KMS-11 (cell line): Measurements from ENCODE around the gene DCTPP1.

Experiments
- H2AFZ ChIP-seq: fragments of 200-600 bp; sonication (generic); 2 replicates; pipeline ENCODE4 v1.6.1; 2016; ENCODE audit warnings: antibody characterized with exemption, mixed run types, low read depth
- H3K27ac ChIP-seq: fragments of 200-600 bp; sonication (generic); 2 replicates; pipeline ENCODE4 v1.6.1; 2016; ENCODE audit warnings: mild to moderate bottlenecking, mixed run types
- H3K27me3 ChIP-seq: fragments of 200-600 bp; sonication (generic); 2 replicates; pipeline ENCODE4 v1.6.1; 2017; ENCODE audit warnings: mild to moderate bottlenecking, low read depth, mixed run types, moderate library complexity; ENCODE audit not compliant: insufficient read depth
- H3K36me3 ChIP-seq: fragments of 200-600 bp; sonication (generic); 2 replicates; pipeline ENCODE4 v1.6.1; 2017; ENCODE audit warnings: mild to moderate bottlenecking, mixed run types; ENCODE audit not compliant: insufficient read depth
- H3K4me1 ChIP-seq: fragments of 200-600 bp; sonication (generic); 2 replicates; pipeline ENCODE4 v1.6.1; 2016; ENCODE audit warnings: mild to moderate bottlenecking, low read depth, mixed run types; ENCODE audit not compliant: poor library complexity, severe bottlenecking
- H3K4me2 ChIP-seq: fragments of 200-600 bp; sonication (generic); 2 replicates; pipeline ENCODE4 v1.7.0; 2016; ENCODE audit warnings: mild to moderate bottlenecking, mixed run types
- H3K4me3 ChIP-seq: fragments of 200-600 bp; sonication (generic); IDR thresholded peaks from 2 replicates; pipeline ENCODE4 v1.6.1; 2017; ENCODE audit warnings: low read depth, low read length, mixed read lengths; ENCODE audit not compliant: insufficient read depth
- H3K79me2 ChIP-seq: fragments of 200-600 bp; sonication (generic); 2 replicates; pipeline ENCODE4 v1.6.1; 2016; ENCODE audit warnings: low read depth, mixed run types; ENCODE audit not compliant: insufficient read depth
- H3K9ac ChIP-seq: fragments of 200-600 bp; sonication (generic); 2 replicates; pipeline ENCODE4 v1.6.1; 2016; ENCODE audit warnings: mild to moderate bottlenecking, mixed run types
- H4K20me1 ChIP-seq: fragments of 200-600 bp; sonication (generic); 2 replicates; pipeline ENCODE4 v1.6.1; 2016; ENCODE audit warnings: mild to moderate bottlenecking, mixed run types; ENCODE audit not compliant: insufficient read depth
- CTCF ChIP-seq: fragments of 200-600 bp; sonication (generic); conservative IDR thresholded peaks from 2 replicates; pipeline ENCODE4 v1.6.1; 2017; ENCODE audit warnings: low read depth, mild to moderate bottlenecking, antibody characterized with exemption, low read length, moderate library complexity, mixed read lengths

Gene DCTPP1

GRCh38 chr16:30375864-30376263 lies 54.0 kb downstream of the DCTPP1 start:
- Histone ChIP-seq H3K4me2 (no peak overlapping the region), H4K20me1 (no peaks in the 10 kb centered on the region), H3K27ac (no peak overlapping the region), H3K36me3 (no peaks in the 10 kb centered on the region), H3K27me3 (no peaks in the 10 kb centered on the region), H2AFZ (no peak overlapping the region), H3K4me1 (peaks cover 25% of the 10 kb centered on the region), H3K79me2 (0 out of 2 replicates have a peak, but pooled peaks cover 4% of the 10 kb centered on the region), H3K9ac (no peak overlapping the region), H3K4me3 (no peak overlapping the region)
- TF ChIP-seq CTCF: no peak

- H3K27ac ChIP-seq: no peak within 1 kb of the TSS
- no peak within 1 kb of the TSS for H2AFZ ChIP-seq
- peaks cover 25% of the 10 kb centered on the region for H3K4me1 ChIP-seq
- TF ChIP-seq CTCF: no peak
- H3K4me2 ChIP-seq: no peak within 1 kb of the TSS
- H3K27me3 ChIP-seq: no peaks in the 10 kb centered on the region
- peaks cover 6% of the 10 kb centered on the region for H3K79me2 ChIP-seq
- H3K9ac ChIP-seq: no peak within 1 kb of the TSS
- no peaks in the 10 kb centered on the region for H3K36me3 ChIP-seq
- H3K4me3 ChIP-seq: no peak within 1 kb of the TSS
- H4K20me1 ChIP-seq: no peaks in the 10 kb centered on the region
Observed at GRCh38 chr16:30374538-30374937, 55.3 kb downstream of the DCTPP1 start, which contains the start of gene MYL11. TSS of gene MYL11 (plus strand) at chr16:30374802. CDS start at chr16:30374858, 56 bp downstream.
